B cell (primary cell): ENCODE measurements around the gene CYB5R3. TPM values are rescaled to one million over a fixed set of nuclear protein-coding genes. Genes with fewer than 3 reads are reported as not detected.

Experiments
- ATAC-seq: fragments of 200-7000 bp; cut with Tn5 transposase; one replicate; pipeline ENCODE4 v1.10.0; 2021; ENCODE audit warnings: low read depth, mild to moderate bottlenecking, moderate number of reproducible peaks, moderate library complexity
- CTCF ChIA-PET: fragments of 350-600 bp; sonication (Branson Sonifier 250); formaldehyde crosslinking; loops from one replicate; lab custom pipeline; 2021; ENCODE audit warnings: antibody characterized with exemption, inconsistent platforms; lab: Charles Lee
- POLR2A ChIA-PET: fragments of 350-600 bp; sonication (Branson Sonifier 250); formaldehyde crosslinking; loops from one replicate; lab custom pipeline; 2021; ENCODE audit warnings: antibody characterized with exemption; lab: Charles Lee
- DNase-seq: peaks from one replicate; pipeline ENCODE4 v3.0.0; 2013
- H2AFZ ChIP-seq: 2 replicates; pipeline ENCODE4 v1.6.1; 2012; ENCODE audit warnings: mild to moderate bottlenecking, low read depth, low read length; ENCODE audit not compliant: insufficient read depth, poor library complexity, severe bottlenecking
- H3K27ac ChIP-seq, 2 donors: 1 replicate in 1 of 2; 2 replicates in 1 of 2; pipeline ENCODE4 v1.5.1; 2012 to 2013; ENCODE audit warnings: low read length in 2 of 2, mild to moderate bottlenecking in 2 of 2, moderate library complexity in 1 of 2
- H3K27me3 ChIP-seq, 4 experiments: fragments of 200-600 bp in 1 of 4; sonication (generic) in 1 of 4; replicated peaks in 1 of 4; 1 replicate in 2 of 4; 2 replicates in 2 of 4; pipeline versions ENCODE4 v1.6.1 to v1.7.0; 2013 to 2016; ENCODE audit warnings: low read length in 3 of 4, mild to moderate bottlenecking in 2 of 4, mixed read lengths in 1 of 4, moderate library complexity in 1 of 4; ENCODE audit not compliant: insufficient read depth in 4 of 4, control insufficient read depth in 3 of 4; ENCODE audit errors: control extremely low read depth in 1 of 4
- H3K36me3 ChIP-seq, 2 experiments: replicated peaks in 1 of 2; 1 replicate in 1 of 2; 2 replicates in 1 of 2; pipeline versions ENCODE4 v1.6.1 to v1.7.1; 2013; ENCODE audit warnings: low read length in 1 of 2; ENCODE audit not compliant: insufficient read depth in 2 of 2, control insufficient read depth in 1 of 2; ENCODE audit errors: control extremely low read depth in 1 of 2, extremely low read depth in 1 of 2
- H3K4me1 ChIP-seq, 2 donors: fragments of 200-600 bp in 1 of 2; sonication (generic) in 1 of 2; 1 replicate in 1 of 2; 2 replicates in 1 of 2; pipeline versions ENCODE4 v1.5.1 to v1.6.1; 2013 to 2017; ENCODE audit warnings: low read length in 2 of 2; ENCODE audit not compliant: control insufficient read depth in 2 of 2, insufficient read depth in 2 of 2
- H3K4me2 ChIP-seq: replicated peaks from 2 replicates; pipeline ENCODE3; 2012; ENCODE audit warnings: mild to moderate bottlenecking, low read depth, low read length; ENCODE audit not compliant: poor library complexity, severe bottlenecking
- H3K4me3 ChIP-seq, 5 experiments: fragments of 200-600 bp in 1 of 5; sonication (generic) in 1 of 5; 1 replicate in 3 of 5; 2 replicates in 2 of 5; pipeline versions ENCODE4 v1.5.1 to v1.7.0; 2011 to 2016; ENCODE audit warnings: low read length in 4 of 5, mild to moderate bottlenecking in 4 of 5, low read depth in 2 of 5, control low read depth in 1 of 5, moderate library complexity in 1 of 5; ENCODE audit not compliant: insufficient read depth in 1 of 5; ENCODE audit errors: control extremely low read depth in 1 of 5, extremely low read depth in 1 of 5
- H3K79me2 ChIP-seq: fragments of 200-600 bp; sonication (generic); one replicate; pipeline ENCODE4 v1.6.0; 2016; ENCODE audit warnings: low read length; ENCODE audit not compliant: control insufficient read depth, insufficient read depth
- H3K9ac ChIP-seq: fragments of 200-600 bp; sonication (generic); 2 replicates; pipeline ENCODE4 v1.6.1; 2017; ENCODE audit warnings: mild to moderate bottlenecking, low read length, moderate library complexity
- H3K9me3 ChIP-seq, 3 donors: one replicate each; pipeline versions ENCODE4 v1.6.1 to v1.7.1; 2013; ENCODE audit warnings: low read length in 2 of 3; ENCODE audit not compliant: control insufficient read depth in 2 of 3, insufficient read depth in 1 of 3; ENCODE audit errors: control extremely low read depth in 1 of 3
- H4K20me1 ChIP-seq: 2 replicates; pipeline ENCODE4 v1.6.0; 2012; ENCODE audit warnings: mild to moderate bottlenecking, low read length; ENCODE audit not compliant: insufficient read depth, control insufficient read depth, poor library complexity, severe bottlenecking
- H3K27ac Mint-ChIP-seq: one replicate; pipeline ENCODE4 v1.8.0; 2021; ENCODE audit warnings: mixed read lengths
- H3K27me3 Mint-ChIP-seq: one replicate; pipeline ENCODE4 v1.8.0; 2021; ENCODE audit warnings: mixed read lengths
- H3K4me1 Mint-ChIP-seq: one replicate; pipeline ENCODE4 v1.8.0; 2021; ENCODE audit warnings: mixed read lengths
- H3K4me3 Mint-ChIP-seq: one replicate; pipeline ENCODE4 v1.8.0; 2021; ENCODE audit warnings: mixed read lengths
- H3K9me3 Mint-ChIP-seq: one replicate; pipeline ENCODE4 v1.8.0; 2022; ENCODE audit warnings: mixed read lengths; ENCODE audit not compliant: insufficient read depth
- EZH2 ChIP-seq: IDR thresholded peaks from 2 replicates; pipeline ENCODE4 v1.6.1; 2012; ENCODE audit warnings: borderline replicate concordance, low read depth, mild to moderate bottlenecking, moderate library complexity, low read length; ENCODE audit not compliant: insufficient read depth, poor library complexity, severe bottlenecking
- WGBS: methylation state at CpG from one replicate; pipeline ENCODE4 v1.1.5; 2013; ENCODE audit warnings: missing lambda C conversion rate; ENCODE audit not compliant: insufficient coverage; 5-methylcytosine and 5-hydroxymethylcytosine counted together
- intact Hi-C: fragments of 100-400 bp; cut with micrococcal nuclease; formaldehyde crosslinking; loops from one replicate; pipeline ENCODE4 v1.10.0; 2022
- polyA plus RNA-seq: library from polyadenylated mRNA; depleted of rRNA; stranded (reverse); fragments of >200 nt; gene quantifications from 2 replicates; pipeline ENCODE4 v1.2.3, GENCODE V29; 2012
- total RNA-seq, 2 donors: library from RNA; stranded (reverse); fragments of 120-200 nt in 1 of 2; gene quantifications; 1 replicate in 1 of 2; 2 replicates in 1 of 2; pipeline versions ENCODE4 v1.2.3 to v1.2.4, GENCODE V29; 2013 to 2022
- TF ChIP-seq, protein P1 (sequence below): fragments of 200-600 bp; IDR thresholded peaks from one replicate; pipeline ENCODE4 v1.8.0; 2022; ENCODE audit warnings: antibody characterized with exemption, mild to moderate bottlenecking

The CYB5R3 gene
- total and polyA plus RNA-seq, 2 donors (not counting 1 experiment from before 2014, with no cell fraction given), result 60.8 to 79.2 TPM

- peak overlapping the region in 1 of 2 donors; percentile 34 for H3K27ac ChIP-seq
- no peak for TF ChIP-seq EZH2
- TF ChIP-seq, protein P1, sequence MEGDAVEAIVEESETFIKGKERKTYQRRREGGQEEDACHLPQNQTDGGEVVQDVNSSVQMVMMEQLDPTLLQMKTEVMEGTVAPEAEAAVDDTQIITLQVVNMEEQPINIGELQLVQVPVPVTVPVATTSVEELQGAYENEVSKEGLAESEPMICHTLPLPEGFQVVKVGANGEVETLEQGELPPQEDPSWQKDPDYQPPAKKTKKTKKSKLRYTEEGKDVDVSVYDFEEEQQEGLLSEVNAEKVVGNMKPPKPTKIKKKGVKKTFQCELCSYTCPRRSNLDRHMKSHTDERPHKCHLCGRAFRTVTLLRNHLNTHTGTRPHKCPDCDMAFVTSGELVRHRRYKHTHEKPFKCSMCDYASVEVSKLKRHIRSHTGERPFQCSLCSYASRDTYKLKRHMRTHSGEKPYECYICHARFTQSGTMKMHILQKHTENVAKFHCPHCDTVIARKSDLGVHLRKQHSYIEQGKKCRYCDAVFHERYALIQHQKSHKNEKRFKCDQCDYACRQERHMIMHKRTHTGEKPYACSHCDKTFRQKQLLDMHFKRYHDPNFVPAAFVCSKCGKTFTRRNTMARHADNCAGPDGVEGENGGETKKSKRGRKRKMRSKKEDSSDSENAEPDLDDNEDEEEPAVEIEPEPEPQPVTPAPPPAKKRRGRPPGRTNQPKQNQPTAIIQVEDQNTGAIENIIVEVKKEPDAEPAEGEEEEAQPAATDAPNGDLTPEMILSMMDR, result peak; percentile 32
- H3K4me3 ChIP-seq, result peak overlapping the region in 3 of 5 experiments; percentile 15 to 36 (median 28)
- Mint-ChIP-seq H3K9me3 (no peaks in the 10 kb centered on the region), H3K4me3 (peak overlapping the region; percentile 83), H3K4me1 (peaks cover 32% of the 10 kb centered on the region), H3K27ac (peak overlapping the region; percentile 91), H3K27me3 (no peaks in the 10 kb centered on the region)
- no peaks in the 10 kb centered on the region for H3K27me3 ChIP-seq
- POLR2A ChIA-PET, result interaction anchor here (0.6 kb wide), 2 partner anchors 37 to 149 kb away, joined by 3 to 7 read pairs; no protein-coding TSS in a partner anchor
- DNase-seq (peak; percentile 77), ATAC-seq (peak; percentile 86)
- intact Hi-C loops, result loop anchor here (2.0 kb wide), 1 partner anchor 78 kb away; the partner anchor contains the start of gene POLDIP3
- H3K4me1 ChIP-seq, result peaks cover 22 to 32% of the 10 kb centered on the region in 2 donors
- no peaks in the 10 kb centered on the region for H3K36me3 ChIP-seq
- peak overlapping the region; percentile 28 for H3K9ac ChIP-seq
- CTCF ChIA-PET, result interaction anchor here (1.2 kb wide), 1 partner anchor 72 kb away, joined by 3 read pairs; no protein-coding TSS in a partner anchor
- H3K4me2 ChIP-seq, result peak overlapping the region; percentile 70
- H2AFZ ChIP-seq, result peak overlapping the region; percentile 60
- no peaks in the 10 kb centered on the region for H3K9me3 ChIP-seq
- H4K20me1 ChIP-seq, result no peaks in the 10 kb centered on the region
- 56% methylated on average over 26 of the region's 32 CpGs for WGBS
- H3K79me2 ChIP-seq, result no peaks in the 10 kb centered on the region
Observed at GRCh38 chr22:42692239-42693054, 43.3 kb upstream of the CYB5R3 start.

- no peak for TF ChIP-seq EZH2
- TF ChIP-seq, protein P1, result no peak
- H3K4me1 ChIP-seq, result peaks cover 24 to 31% of the 10 kb centered on the region in 2 donors
- no peak for ATAC-seq
- H4K20me1 ChIP-seq, result no peaks in the 10 kb centered on the region
- no peaks in the 10 kb centered on the region for H3K27me3 ChIP-seq
- H2AFZ ChIP-seq, result no peak overlapping the region
- intact Hi-C loops, result no loop called here
- no peak overlapping the region for H3K9ac ChIP-seq
- Mint-ChIP-seq H3K27me3 (no peaks in the 10 kb centered on the region), H3K27ac (no peak overlapping the region), H3K9me3 (no peaks in the 10 kb centered on the region), H3K4me1 (peaks cover 31% of the 10 kb centered on the region), H3K4me3 (no peak overlapping the region)
- ChIA-PET POLR2A (no interaction called here), CTCF (interaction anchor here (0.8 kb wide), 1 partner anchor 12 kb away, joined by 3 read pairs; no protein-coding TSS in a partner anchor)
- 83% methylated on average over 9 of the region's 10 CpGs for WGBS
- H3K27ac ChIP-seq, result no peak overlapping the region
- no peaks in the 10 kb centered on the region for H3K79me2 ChIP-seq
- no peaks in the 10 kb centered on the region for H3K9me3 ChIP-seq
- H3K4me3 ChIP-seq, result no peak overlapping the region
- no peaks in the 10 kb centered on the region for H3K36me3 ChIP-seq
- peak overlapping the region; percentile 70 for H3K4me2 ChIP-seq
- no peak for DNase-seq
Observed at GRCh38 chr22:42691440-42691839, 42.2 kb upstream of the CYB5R3 start.
